ENCODE data around the gene UIMC1. TPM values are rescaled to one million over a fixed set of nuclear protein-coding genes. Genes with fewer than 3 reads are reported as not detected.

Gene UIMC1
- total and polyA plus RNA-seq, 2 of the 13 experiments (the other 11 are each of a cell fraction or from before 2014, with no cell fraction given): 18.9 to 32.7 TPM

- Histone ChIP-seq H3K9me3 (ENCODE audit: low read length) (no peaks in the 10 kb centered on the region), H4K20me1 (ENCODE audit: insufficient read depth, low read length) (0 out of 2 replicates have a peak, but pooled peaks cover 6% of the 10 kb centered on the region), H3K79me2 (ENCODE audit: insufficient read depth, low read length) (no peaks in the 10 kb centered on the region), H3K27me3 (ENCODE audit: control insufficient read depth in 1 of 2, insufficient read depth in 2 of 2, low read length in 2 of 2) (peaks cover 18 to 55% of the 10 kb centered on the region in 2 experiments), H3K4me1 (ENCODE audit: insufficient read depth, low read length) (peaks cover 8% of the 10 kb centered on the region; the same call in 1 of the 2 replicates), H3K36me3 (replicated peaks in 1 of 2; ENCODE audit: control insufficient read depth in 1 of 2, insufficient read depth in 2 of 2, low read length in 2 of 2) (no peaks in the 10 kb centered on the region), H3K4me3 (replicated peaks in 1 of 3; ENCODE audit: insufficient read depth in 1 of 3, low read depth in 2 of 3, low read length in 3 of 3) (no peak overlapping the region), H3K27ac (ENCODE audit: extremely low read length, insufficient read depth, low read length) (no peak overlapping the region), H3K9ac (ENCODE audit: insufficient read depth, low read depth, low read length) (no peak overlapping the region), H3K4me2 (ENCODE audit: low read depth, low read length) (no peak overlapping the region), H2AFZ (ENCODE audit: low read length) (no peak overlapping the region)
- in situ Hi-C loops (cut with HindIII; ENCODE audit: extremely low pct_ligation_motif_present, low pct_unique_long_range_greater_than_20kb): no loop called here
- DNase-seq (ENCODE audit: low spot score): no peak
- 66% methylated on average over 18 of the region's 20 CpGs for WGBS (ENCODE audit: low lambda C conversion rate)
- intact Hi-C loops (cut with micrococcal nuclease; ENCODE audit: unreplicated experiment): no loop called here
- no TSS peak for BruUV-seq (replicated peaks)
- POLR2A ChIA-PET: no interaction called here
- no peak for FAIRE-seq
- ATAC-seq: no peak
- CTCF ChIA-PET (ENCODE audit: low intra/inter-chr PET ratio, low total read pairs): no interaction called here
- TF ChIP-seq SMYD3 (CRISPR knock-in tag; IDR thresholded peaks at IDR 0.05) (no peak), ZNF383 (CRISPR knock-in tag; IDR thresholded peaks at IDR 0.05; ENCODE audit: borderline replicate concordance) (no peak), ATF2 (CRISPR knock-in tag; IDR thresholded peaks at IDR 0.05) (no peak), ZNF407 (CRISPR knock-in tag; IDR thresholded peaks at IDR 0.05; ENCODE audit: not compliant biosample characterization) (no peak), FIP1L1 (IDR thresholded peaks at IDR 0.05; ENCODE audit: borderline replicate concordance, insufficient read depth, low read depth, low read length) (no peak), ZNF234 (CRISPR knock-in tag; conservative IDR thresholded peaks at IDR 0.05) (no peak), DMTF1 (CRISPR knock-in tag; IDR thresholded peaks at IDR 0.05) (no peak), HOXD1 (CRISPR knock-in tag; IDR thresholded peaks at IDR 0.05) (no peak), HBP1 (CRISPR knock-in tag; IDR thresholded peaks at IDR 0.05; ENCODE audit: low read depth) (no peak), FOXM1 (CRISPR knock-in tag; IDR thresholded peaks at IDR 0.05) (no peak), TBX2 (CRISPR knock-in tag; IDR thresholded peaks at IDR 0.05; ENCODE audit: borderline replicate concordance) (no peak)
These were observed 137.8 kb downstream of the UIMC1 start for GRCh38 chr5:176868731-176869130.
